AG04449 (cell line): ENCODE measurements around the gene SYTL4.

ENCODE experiments used
- CTCF ChIA-PET: fragments of 350-600 bp; formaldehyde crosslinking; extraction: SDS; loops from one replicate; lab custom pipeline; 2021; ENCODE audit warnings: antibody characterized with exemption; lab: Yijun Ruan, JAX
- POLR2A ChIA-PET: fragments of 400-600, 350-600 bp; formaldehyde crosslinking; extraction: SDS; loops from one replicate; lab custom pipeline; 2020; ENCODE audit warnings: antibody characterized with exemption, inconsistent platforms; lab: Yijun Ruan, JAX
- DNase-seq: peaks from one replicate; pipeline ENCODE4 v3.0.0-alpha.2; 2010; ENCODE audit warnings: low read depth, low spot score
- H3K4me3 ChIP-seq: 2 replicates; pipeline ENCODE4 v1.5.1; 2011; ENCODE audit warnings: low read depth, mild to moderate bottlenecking, control low read depth, low read length
- TF ChIP-seq, protein P1 (sequence below): IDR thresholded peaks from one replicate; pipeline ENCODE4 v1.5.1; 2011; ENCODE audit warnings: mild to moderate bottlenecking, moderate library complexity, low read length, control low read depth, inconsistent platforms; ENCODE audit not compliant: insufficient read depth; ENCODE audit errors: missing control alignments

The SYTL4 gene

DNA sequence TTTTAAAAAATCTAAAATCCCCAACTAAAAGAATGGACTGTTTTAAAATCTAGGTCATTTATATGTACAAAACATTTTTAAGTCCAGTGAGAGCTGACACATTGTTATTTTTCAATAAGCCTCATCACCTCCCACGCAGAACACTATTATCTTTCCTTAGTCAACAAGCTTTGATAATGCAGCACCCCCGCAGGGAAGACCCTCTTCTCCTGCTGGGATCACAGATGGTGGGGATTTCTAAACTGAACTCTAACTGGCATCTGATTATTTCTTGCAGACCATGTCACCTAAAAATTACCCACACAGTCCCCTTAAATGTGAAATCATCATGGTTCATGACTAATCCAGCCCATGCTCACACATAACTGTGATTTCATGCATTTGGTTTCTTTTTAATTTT, 11.6 kb downstream of the SYTL4 start:
- H3K4me3 ChIP-seq, result no peak overlapping the region
- ChIA-PET POLR2A (interaction anchor here (1.1 kb wide), 1 partner anchor 76 kb away, joined by 3 read pairs; no protein-coding TSS in a partner anchor), CTCF (interaction anchor here (1.8 kb wide), 1 partner anchor 34 kb away, joined by 4 read pairs; no protein-coding TSS in a partner anchor)
- TF ChIP-seq, protein P1, sequence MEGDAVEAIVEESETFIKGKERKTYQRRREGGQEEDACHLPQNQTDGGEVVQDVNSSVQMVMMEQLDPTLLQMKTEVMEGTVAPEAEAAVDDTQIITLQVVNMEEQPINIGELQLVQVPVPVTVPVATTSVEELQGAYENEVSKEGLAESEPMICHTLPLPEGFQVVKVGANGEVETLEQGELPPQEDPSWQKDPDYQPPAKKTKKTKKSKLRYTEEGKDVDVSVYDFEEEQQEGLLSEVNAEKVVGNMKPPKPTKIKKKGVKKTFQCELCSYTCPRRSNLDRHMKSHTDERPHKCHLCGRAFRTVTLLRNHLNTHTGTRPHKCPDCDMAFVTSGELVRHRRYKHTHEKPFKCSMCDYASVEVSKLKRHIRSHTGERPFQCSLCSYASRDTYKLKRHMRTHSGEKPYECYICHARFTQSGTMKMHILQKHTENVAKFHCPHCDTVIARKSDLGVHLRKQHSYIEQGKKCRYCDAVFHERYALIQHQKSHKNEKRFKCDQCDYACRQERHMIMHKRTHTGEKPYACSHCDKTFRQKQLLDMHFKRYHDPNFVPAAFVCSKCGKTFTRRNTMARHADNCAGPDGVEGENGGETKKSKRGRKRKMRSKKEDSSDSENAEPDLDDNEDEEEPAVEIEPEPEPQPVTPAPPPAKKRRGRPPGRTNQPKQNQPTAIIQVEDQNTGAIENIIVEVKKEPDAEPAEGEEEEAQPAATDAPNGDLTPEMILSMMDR, result no peak
- no peak for DNase-seq

- ChIA-PET POLR2A (no interaction called here), CTCF (interaction anchor here (1.2 to 1.8 kb wide), 2 partner anchors 33 to 50 kb away, joined by 4 read pairs; no protein-coding TSS in a partner anchor)
- TF ChIP-seq, protein P1, result no peak
- no peak overlapping the region for H3K4me3 ChIP-seq
- no peak for DNase-seq
Observed at GRCh38 chrX:100719139-100719538, 12.8 kb downstream of the SYTL4 start.

DNA sequence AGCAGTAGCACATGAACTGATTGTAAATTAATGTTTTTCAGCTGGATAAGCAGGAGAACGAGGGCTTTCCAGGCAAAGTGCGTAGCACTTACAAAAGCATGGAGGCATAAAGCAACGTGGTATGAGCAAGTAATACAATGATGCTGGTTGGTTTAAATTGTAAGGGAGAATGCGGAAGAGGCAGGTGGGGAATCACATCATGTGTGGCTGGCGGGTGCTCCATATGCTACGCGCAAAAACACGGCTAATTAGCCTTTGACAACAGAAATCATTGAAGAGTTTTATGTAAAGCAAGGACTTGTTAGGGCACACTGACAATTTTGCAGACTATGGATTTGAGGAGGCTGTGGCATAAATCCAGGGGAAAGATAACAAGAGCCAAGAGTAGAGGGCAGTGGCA, 14.6 kb downstream of the SYTL4 start:
- no peak for DNase-seq
- H3K4me3 ChIP-seq, result no peak overlapping the region
- ChIA-PET POLR2A (no interaction called here), CTCF (interaction anchor here (1.2 to 4.4 kb wide), 3 partner anchors 30 to 51 kb away, joined by 3 to 12 read pairs (median 3); no protein-coding TSS in a partner anchor)
- TF ChIP-seq, protein P1, result no peak

DNA sequence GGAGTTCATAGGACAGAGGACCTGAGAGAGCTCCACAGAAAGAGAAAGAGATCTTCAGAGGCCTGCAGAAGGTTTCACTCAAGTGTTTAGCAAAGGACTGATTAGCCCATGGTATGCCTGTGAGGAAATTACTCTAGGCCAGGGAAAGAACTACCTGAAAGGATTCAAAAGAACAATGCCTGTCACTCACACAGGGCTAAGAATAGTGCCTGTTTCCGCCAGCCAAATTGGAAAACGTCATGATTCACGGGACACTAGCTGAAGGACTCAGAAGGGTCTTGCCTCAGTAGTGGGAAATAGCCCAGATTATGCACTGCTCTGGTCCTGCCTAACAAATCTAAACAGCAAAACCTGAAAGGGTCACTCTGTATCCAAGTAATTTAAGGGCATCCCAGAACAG, 21.1 kb downstream of the SYTL4 start:
- CTCF ChIA-PET, result interaction anchor here (1.4 kb wide), 1 partner anchor 58 kb away, joined by 5 read pairs; no protein-coding TSS in a partner anchor
- TF ChIP-seq, protein P1, result no peak

GRCh38 chrX:100704581-100705203, 27.2 kb downstream of the SYTL4 start:
- TF ChIP-seq, protein P1, result no peak
- DNase-seq, result no peak
- ChIA-PET POLR2A (no interaction called here), CTCF (no interaction called here)
- H3K4me3 ChIP-seq, result no peak overlapping the region

More for the DNA sequence above, 21.1 kb downstream of the SYTL4 start:
- no peak for DNase-seq
- H3K4me3 ChIP-seq, result no peak overlapping the region
- POLR2A ChIA-PET, result no interaction called here

DNA sequence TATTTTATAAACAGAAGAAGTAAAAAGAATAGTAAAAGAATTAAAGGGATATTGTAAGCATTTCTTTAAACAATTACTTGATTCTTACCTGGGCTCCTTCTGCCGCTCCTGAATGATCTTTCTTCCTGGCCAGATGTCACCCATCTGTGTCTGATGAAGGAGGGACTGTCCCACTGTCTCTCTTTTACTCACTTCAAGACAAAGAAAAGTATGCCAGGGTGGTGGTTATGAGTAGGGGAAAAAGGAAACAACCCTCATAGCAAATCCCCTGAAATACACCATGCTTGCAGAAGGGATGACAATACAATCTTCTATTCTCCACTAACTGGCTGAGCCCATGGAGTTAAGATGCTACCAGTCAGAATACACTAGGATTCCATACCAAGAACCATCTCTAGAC, 31.1 kb downstream of the SYTL4 start:
- TF ChIP-seq, protein P1, result no peak

More for the DNA sequence above, 31.1 kb downstream of the SYTL4 start:
- ChIA-PET POLR2A (no interaction called here), CTCF (interaction anchor here (0.8 kb wide), 1 partner anchor 68 kb away, joined by 3 read pairs; no protein-coding TSS in a partner anchor)
- no peak for DNase-seq
- H3K4me3 ChIP-seq, result no peak overlapping the region
